T-helper 9 cell (primary cell): ENCODE results near the gene EFCC1.
"Not testable (repeated sequence)": the region's sequence is repeated elsewhere in the genome, so short reads cannot be mapped to it uniquely, and the experiment has no call there.

Source experiments
- DNase-seq: peaks from one replicate; pipeline ENCODE4 v3.0.0-alpha.2; 2020

The EFCC1 gene

GRCh38 chr3:129059311-129059958 lies 58.3 kb downstream of the EFCC1 start:
- DNase-seq, result no peak

- no peak for DNase-seq
Observed at GRCh38 chr3:129060276-129061022, 59.3 kb downstream of the EFCC1 start, which contains the start of gene GP9. Gene GP9, plus strand, starts transcription at chr3:129060779. Its CDS starts 961 bp downstream, at chr3:129061740.

GRCh38 chr3:129061023-129061887 lies 60.2 kb downstream of the EFCC1 start:
- no peak for DNase-seq

- DNase-seq, result no peak
Observed at GRCh38 chr3:129061888-129062834, 61.1 kb downstream of the EFCC1 start.

- DNase-seq, result no peak
Observed at GRCh38 chr3:129063091-129063640, 62.1 kb downstream of the EFCC1 start.

GRCh38 chr3:129063841-129064482 lies 62.9 kb downstream of the EFCC1 start:
- DNase-seq, result no peak

- no peak for DNase-seq
Observed at GRCh38 chr3:129065016-129065719, 64.1 kb downstream of the EFCC1 start.

GRCh38 chr3:129065720-129066073 lies 64.6 kb downstream of the EFCC1 start:
- no peak for DNase-seq

GRCh38 chr3:129067719-129068118 lies 66.6 kb downstream of the EFCC1 start:
- DNase-seq, result not testable (repeated sequence)

GRCh38 chr3:129068291-129068886 lies 67.3 kb downstream of the EFCC1 start:
- no peak for DNase-seq

GRCh38 chr3:129069313-129070085 lies 68.4 kb downstream of the EFCC1 start:
- not testable (repeated sequence) for DNase-seq

GRCh38 chr3:129070086-129070885 lies 69.2 kb downstream of the EFCC1 start:
- DNase-seq, result no peak

GRCh38 chr3:129077222-129077621 lies 76.1 kb downstream of the EFCC1 start:
- no peak for DNase-seq

- no peak for DNase-seq
Observed at GRCh38 chr3:129078510-129078909, 77.4 kb downstream of the EFCC1 start.

- DNase-seq, result no peak
Observed at GRCh38 chr3:129081503-129081902, 80.4 kb downstream of the EFCC1 start.

- DNase-seq, result no peak
Observed at GRCh38 chr3:129082026-129082425, 80.9 kb downstream of the EFCC1 start.

GRCh38 chr3:129084501-129084900 lies 83.4 kb downstream of the EFCC1 start:
- no peak for DNase-seq

- no peak for DNase-seq
Observed at GRCh38 chr3:129085165-129085715, 84.1 kb downstream of the EFCC1 start.
